ENCODE results near the gene LYRM9. TPM values are rescaled to one million over a fixed set of nuclear protein-coding genes. Genes with fewer than 3 reads are reported as not detected.

The LYRM9 gene
- total and polyA plus RNA-seq, 4 donors: 7.0 to 15.3 (median 8.8) TPM

GRCh38 chr17:27878776-27879562 is 14.2 kb downstream of the LYRM9 start:
- TF ChIP-seq CTCF (IDR thresholded peaks at IDR 0.05; ENCODE audit: control extremely low read depth, extremely low read depth): no peak
- H3K36me3 ChIP-seq (ENCODE audit: control insufficient read depth in 4 of 4, insufficient read depth in 4 of 4, low read length in 4 of 4): peaks cover 0 to 8% (median 2%) of the 10 kb centered on the region in 4 donors
- H3K4me1 ChIP-seq (ENCODE audit: control insufficient read depth in 5 of 5, insufficient read depth in 5 of 5, low read length in 5 of 5): peaks cover 0 to 8% (median 0%) of the 10 kb centered on the region in 5 donors
- no peaks in the 10 kb centered on the region for H3K9me3 ChIP-seq (ENCODE audit: control insufficient read depth in 4 of 4, insufficient read depth in 3 of 4, low read length in 3 of 4)
- no peak overlapping the region for H3K27ac ChIP-seq (ENCODE audit: low read depth in 1 of 2, low read length in 1 of 2)
- no peaks in the 10 kb centered on the region for H3K27me3 ChIP-seq (ENCODE audit: control insufficient read depth in 3 of 3, insufficient read depth in 3 of 3, low read length in 2 of 3)
- H3K4me3 ChIP-seq: no peak overlapping the region
- DNase-seq: peak; percentile 48 to 72 (median 72)
- H3K9ac ChIP-seq (ENCODE audit: insufficient read depth in 1 of 2, low read length in 2 of 2): no peak overlapping the region
- ATAC-seq (ENCODE audit: insufficient read depth, low FRiP score): no peak
- WGBS, 2 donors: 86 to 91% methylated on average over 13 of the region's 13 CpGs

- peaks cover 0 to 8% (median 3%) of the 10 kb centered on the region in 4 donors for H3K36me3 ChIP-seq (ENCODE audit: control insufficient read depth in 4 of 4, insufficient read depth in 4 of 4, low read length in 4 of 4)
- H3K9ac ChIP-seq (ENCODE audit: insufficient read depth in 1 of 2, low read length in 2 of 2): no peak overlapping the region
- 91 to 96% methylated on average over 2 of the region's 2 CpGs for WGBS, 2 donors
- no peaks in the 10 kb centered on the region for H3K4me1 ChIP-seq (ENCODE audit: control insufficient read depth in 5 of 5, insufficient read depth in 5 of 5, low read length in 5 of 5)
- DNase-seq: no peak
- no peak for TF ChIP-seq CTCF (IDR thresholded peaks at IDR 0.05; ENCODE audit: control extremely low read depth, extremely low read depth)
- peaks cover 0 to 2% (median 0%) of the 10 kb centered on the region in 4 donors for H3K9me3 ChIP-seq (ENCODE audit: control insufficient read depth in 4 of 4, insufficient read depth in 3 of 4, low read length in 3 of 4)
- no peak overlapping the region for H3K27ac ChIP-seq (ENCODE audit: low read depth in 1 of 2, low read length in 1 of 2)
- H3K27me3 ChIP-seq (ENCODE audit: control insufficient read depth in 3 of 3, insufficient read depth in 3 of 3, low read length in 2 of 3): no peaks in the 10 kb centered on the region
- no peak overlapping the region for H3K4me3 ChIP-seq
- no peak for ATAC-seq (ENCODE audit: insufficient read depth, low FRiP score)
Observed at GRCh38 chr17:27873746-27874145, 19.4 kb downstream of the LYRM9 start.

GRCh38 chr17:27873211-27873610 is 20.0 kb downstream of the LYRM9 start:
- WGBS, 2 donors: 79 to 96% methylated on average over 2 of the region's 2 CpGs
- Histone ChIP-seq H3K4me1 (ENCODE audit: control insufficient read depth in 5 of 5, insufficient read depth in 5 of 5, low read length in 5 of 5) (no peaks in the 10 kb centered on the region), H3K36me3 (ENCODE audit: control insufficient read depth in 4 of 4, insufficient read depth in 4 of 4, low read length in 4 of 4) (peaks cover 0 to 7% (median 3%) of the 10 kb centered on the region in 4 donors), H3K27me3 (ENCODE audit: control insufficient read depth in 3 of 3, insufficient read depth in 3 of 3, low read length in 2 of 3) (no peaks in the 10 kb centered on the region), H3K4me3 (no peak overlapping the region), H3K9ac (ENCODE audit: insufficient read depth in 1 of 2, low read length in 2 of 2) (no peak overlapping the region), H3K27ac (ENCODE audit: low read depth in 1 of 2, low read length in 1 of 2) (no peak overlapping the region), H3K9me3 (ENCODE audit: control insufficient read depth in 4 of 4, insufficient read depth in 3 of 4, low read length in 3 of 4) (peaks cover 0 to 2% (median 0%) of the 10 kb centered on the region in 4 donors)
- ATAC-seq (ENCODE audit: insufficient read depth, low FRiP score) (no peak), DNase-seq (no peak)
- no peak for TF ChIP-seq CTCF (IDR thresholded peaks at IDR 0.05; ENCODE audit: control extremely low read depth, extremely low read depth)
